ENCODE data around the gene ZFYVE19. TPM values are rescaled to one million over a fixed set of nuclear protein-coding genes. Genes with fewer than 3 reads are reported as not detected.

Gene ZFYVE19
- total RNA-seq, 4 donors from 2014 or later, result 13.3 to 25.5 (median 19.7) TPM

DNA sequence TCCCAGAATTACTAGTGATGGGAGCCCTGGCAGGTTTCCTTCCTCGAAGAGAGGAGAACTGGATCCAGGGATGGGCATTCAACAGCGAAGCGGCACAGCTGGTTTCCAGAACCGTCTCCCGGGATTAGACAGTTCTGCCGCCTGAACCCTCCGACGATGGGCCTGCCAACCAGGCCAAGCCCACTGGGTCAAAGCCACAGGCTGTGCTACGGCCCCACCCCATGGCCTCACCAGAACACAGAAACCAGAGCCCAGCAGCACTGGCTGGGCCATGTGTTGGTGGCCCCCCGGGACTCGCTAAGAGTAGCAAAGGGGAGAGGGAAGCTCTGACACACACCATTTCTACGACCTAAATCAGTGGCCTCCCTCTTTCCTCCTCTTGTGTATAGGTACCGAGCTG lies 34.9 kb upstream of the ZFYVE19 start:
- TF ChIP-seq POLR2AphosphoS5 (IDR thresholded peaks at IDR 0.05) (no peak), POLR2A (IDR thresholded peaks at IDR 0.05) (no peak), EP300 (IDR thresholded peaks at IDR 0.05) (no peak)
- TF ChIP-seq, protein P1, sequence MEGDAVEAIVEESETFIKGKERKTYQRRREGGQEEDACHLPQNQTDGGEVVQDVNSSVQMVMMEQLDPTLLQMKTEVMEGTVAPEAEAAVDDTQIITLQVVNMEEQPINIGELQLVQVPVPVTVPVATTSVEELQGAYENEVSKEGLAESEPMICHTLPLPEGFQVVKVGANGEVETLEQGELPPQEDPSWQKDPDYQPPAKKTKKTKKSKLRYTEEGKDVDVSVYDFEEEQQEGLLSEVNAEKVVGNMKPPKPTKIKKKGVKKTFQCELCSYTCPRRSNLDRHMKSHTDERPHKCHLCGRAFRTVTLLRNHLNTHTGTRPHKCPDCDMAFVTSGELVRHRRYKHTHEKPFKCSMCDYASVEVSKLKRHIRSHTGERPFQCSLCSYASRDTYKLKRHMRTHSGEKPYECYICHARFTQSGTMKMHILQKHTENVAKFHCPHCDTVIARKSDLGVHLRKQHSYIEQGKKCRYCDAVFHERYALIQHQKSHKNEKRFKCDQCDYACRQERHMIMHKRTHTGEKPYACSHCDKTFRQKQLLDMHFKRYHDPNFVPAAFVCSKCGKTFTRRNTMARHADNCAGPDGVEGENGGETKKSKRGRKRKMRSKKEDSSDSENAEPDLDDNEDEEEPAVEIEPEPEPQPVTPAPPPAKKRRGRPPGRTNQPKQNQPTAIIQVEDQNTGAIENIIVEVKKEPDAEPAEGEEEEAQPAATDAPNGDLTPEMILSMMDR (IDR thresholded peaks at IDR 0.05), result no peak
- Histone ChIP-seq H3K4me1 (peaks cover 0 to 23% (median 0%) of the 10 kb centered on the region in 3 donors), H3K27me3 (no peaks in the 10 kb centered on the region), H3K27ac (no peak overlapping the region), H3K36me3 (peaks cover 0 to 98% of the 10 kb centered on the region in 2 donors), H3K4me3 (no peak overlapping the region), H3K9me3 (no peaks in the 10 kb centered on the region)
- ATAC-seq, result no peak
- 82 to 100% methylated on average over 2 to 4 of the region's 13 CpGs for WGBS, 2 donors (ENCODE audit: low coverage in 1 of 2)

DNA sequence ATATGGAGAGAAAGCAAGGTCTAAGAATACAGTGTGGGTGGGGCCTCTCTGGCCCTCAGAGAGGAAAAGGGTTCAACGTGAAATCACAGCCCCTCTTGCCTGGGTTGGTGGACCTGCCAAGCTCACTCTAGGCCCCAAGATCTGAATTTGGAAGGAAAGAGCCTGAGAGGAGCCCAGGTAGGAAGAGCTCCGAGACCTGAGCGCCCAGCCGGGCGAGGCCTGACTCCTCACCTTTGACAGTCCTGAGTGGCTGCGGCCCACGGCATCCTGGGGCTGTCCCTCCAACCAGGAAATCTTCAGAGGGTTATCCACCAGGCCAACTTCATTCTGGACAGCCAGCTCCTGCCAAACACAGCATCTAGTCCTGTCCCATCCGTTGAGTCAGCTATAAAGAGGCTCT lies 33.4 kb upstream of the ZFYVE19 start:
- no peaks in the 10 kb centered on the region for H3K9me3 ChIP-seq
- H3K4me1 ChIP-seq, result peaks cover 0 to 22% (median 0%) of the 10 kb centered on the region in 3 donors
- no peak overlapping the region for H3K27ac ChIP-seq
- WGBS, 2 donors (ENCODE audit: low coverage in 1 of 2), result 50% methylated on average over 1 of the region's 8 CpGs; no CpG with 5 or more reads in 1 of the 2 donors
- H3K27me3 ChIP-seq, result no peaks in the 10 kb centered on the region
- no peak overlapping the region for H3K4me3 ChIP-seq
- no peak for ATAC-seq
- TF ChIP-seq POLR2AphosphoS5 (IDR thresholded peaks at IDR 0.05) (no peak), EP300 (IDR thresholded peaks at IDR 0.05) (no peak), POLR2A (IDR thresholded peaks at IDR 0.05) (no peak)
- TF ChIP-seq, protein P1 (IDR thresholded peaks at IDR 0.05), result no peak
- H3K36me3 ChIP-seq, result peaks cover 0 to 98% of the 10 kb centered on the region in 2 donors

DNA sequence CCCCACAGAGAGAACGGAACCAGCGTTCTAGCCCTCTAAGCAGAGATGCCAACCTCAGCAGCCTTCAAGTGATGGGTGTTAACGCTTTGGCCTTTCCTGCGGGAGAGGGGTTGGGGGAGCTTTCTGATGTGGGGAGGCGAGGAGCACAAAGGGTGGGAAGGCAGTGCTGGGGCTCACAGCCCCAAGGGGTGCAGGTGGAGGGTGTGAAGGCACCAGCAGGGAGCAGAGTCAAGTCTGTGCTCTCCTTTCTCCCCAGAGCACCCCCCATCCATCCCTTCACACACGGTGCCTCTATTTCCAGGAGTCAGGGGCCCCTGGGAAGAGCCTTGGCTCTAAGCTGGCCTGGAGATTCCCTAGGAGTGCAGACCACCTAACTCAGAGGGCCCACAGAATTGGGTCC lies 33.0 kb upstream of the ZFYVE19 start:
- H3K9me3 ChIP-seq, result no peaks in the 10 kb centered on the region
- peaks cover 0 to 18% (median 0%) of the 10 kb centered on the region in 3 donors for H3K4me1 ChIP-seq
- no peak for ATAC-seq
- whole genome bisulfite sequencing, 2 donors (ENCODE audit: low coverage in 1 of 2), result 100% methylated on average over 1 to 2 of the region's 6 CpGs
- no peak overlapping the region for H3K4me3 ChIP-seq
- H3K36me3 ChIP-seq, result peaks cover 0 to 99% of the 10 kb centered on the region in 2 donors
- no peaks in the 10 kb centered on the region for H3K27me3 ChIP-seq
- TF ChIP-seq EP300 (IDR thresholded peaks at IDR 0.05) (no peak), POLR2A (IDR thresholded peaks at IDR 0.05) (no peak), POLR2AphosphoS5 (IDR thresholded peaks at IDR 0.05) (no peak)
- TF ChIP-seq, protein P1 (IDR thresholded peaks at IDR 0.05), result no peak
- H3K27ac ChIP-seq, result no peak overlapping the region

DNA sequence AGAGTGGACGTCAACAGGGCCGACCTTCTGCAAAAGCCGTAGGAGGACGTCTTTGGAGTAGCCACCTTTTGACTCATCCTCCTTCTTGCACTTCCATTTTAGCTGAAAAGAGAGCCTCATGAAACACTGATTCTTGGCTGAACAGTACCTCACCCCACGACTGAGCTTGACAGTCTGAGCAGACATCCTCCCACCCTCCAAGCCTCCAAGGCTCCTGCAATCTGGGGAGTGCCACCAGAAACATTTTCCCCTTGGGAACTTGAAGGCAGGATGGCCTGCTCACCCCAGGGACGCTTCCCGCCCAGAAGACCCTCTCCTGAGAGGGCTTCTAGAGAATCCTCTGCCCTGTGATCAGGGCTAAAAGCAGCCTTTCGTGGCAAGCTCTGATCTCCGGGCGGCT lies 31.9 kb upstream of the ZFYVE19 start:
- ATAC-seq, result no peak
- Histone ChIP-seq H3K4me1 (peaks cover 0 to 7% (median 0%) of the 10 kb centered on the region in 3 donors), H3K27me3 (no peaks in the 10 kb centered on the region), H3K27ac (no peak overlapping the region), H3K4me3 (no peak overlapping the region), H3K9me3 (no peaks in the 10 kb centered on the region), H3K36me3 (peaks cover 0 to 100% of the 10 kb centered on the region in 2 donors)
- TF ChIP-seq POLR2AphosphoS5 (IDR thresholded peaks at IDR 0.05) (no peak), POLR2A (IDR thresholded peaks at IDR 0.05) (no peak), EP300 (IDR thresholded peaks at IDR 0.05) (no peak)
- TF ChIP-seq, protein P1 (IDR thresholded peaks at IDR 0.05), result no peak
- WGBS, 2 donors (ENCODE audit: low coverage in 1 of 2), result 87 to 89% methylated on average over 4 to 5 of the region's 10 CpGs

DNA sequence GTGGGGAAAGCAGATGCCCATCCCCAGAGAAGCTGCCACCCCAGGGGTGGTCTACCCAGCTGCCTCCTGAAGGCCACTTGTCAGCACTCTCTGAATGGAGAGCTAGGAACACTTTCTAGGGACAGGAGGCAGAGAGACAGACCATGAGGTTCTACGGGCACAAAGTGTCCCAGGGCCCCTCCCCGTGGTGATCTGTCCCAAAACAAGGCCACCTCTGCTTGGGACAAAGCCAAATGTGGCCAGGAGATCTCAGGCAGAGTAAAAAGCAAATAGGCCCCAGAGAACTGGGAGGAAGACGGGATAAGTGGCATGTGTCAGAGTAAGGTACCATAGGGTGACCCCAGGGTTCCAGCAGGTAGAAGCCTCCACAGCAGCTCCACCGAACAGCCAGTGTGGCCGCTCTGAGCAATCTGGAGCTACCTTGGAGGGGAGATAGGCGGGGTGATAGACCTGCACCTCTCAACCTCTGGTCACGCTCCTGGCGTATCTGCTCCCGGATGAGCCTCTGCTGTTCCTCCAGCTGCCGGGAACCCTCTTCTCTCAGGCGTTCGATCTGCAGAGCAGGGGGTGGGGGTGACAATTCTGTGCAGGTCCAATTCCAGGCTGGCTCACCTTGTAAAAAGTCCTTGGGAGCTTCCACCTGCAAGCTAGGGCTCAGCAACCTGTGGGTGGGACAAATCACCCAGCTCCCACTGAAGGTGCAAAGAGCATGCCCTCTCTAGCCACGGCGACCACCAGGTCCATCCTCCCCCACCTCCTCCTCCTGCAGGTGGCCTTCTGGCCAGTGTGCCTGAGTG lies 31.0 kb upstream of the ZFYVE19 start:
- ATAC-seq, result no peak
- H3K36me3 ChIP-seq, result peaks cover 0 to 95% of the 10 kb centered on the region in 2 donors
- no peaks in the 10 kb centered on the region for H3K27me3 ChIP-seq
- WGBS, 2 donors (ENCODE audit: low coverage in 1 of 2), result 94% methylated on average over 11 of the region's 14 CpGs; no CpG with 5 or more reads in 1 of the 2 donors
- no peaks in the 10 kb centered on the region for H3K4me1 ChIP-seq
- TF ChIP-seq POLR2A (IDR thresholded peaks at IDR 0.05) (no peak), EP300 (IDR thresholded peaks at IDR 0.05) (no peak), POLR2AphosphoS5 (IDR thresholded peaks at IDR 0.05) (no peak)
- TF ChIP-seq, protein P1 (IDR thresholded peaks at IDR 0.05), result no peak
- no peak overlapping the region for H3K27ac ChIP-seq
- H3K4me3 ChIP-seq, result no peak overlapping the region
- no peaks in the 10 kb centered on the region for H3K9me3 ChIP-seq
